Stimulated activated CD8-positive, alpha-beta memory T cell treated with anti-CD3 and anti-CD28 coated beads, Interleukin-15, amount 100 ng/mL, for 4 hours (primary cell): ENCODE data around the gene KLHL14.
"Not testable (repeated sequence)": the region's sequence is repeated elsewhere in the genome, so short reads cannot be mapped to it uniquely, and the experiment has no call there.

Experiments
- DNase-seq, 2 donors: peaks; one replicate each; pipeline ENCODE4 v3.0.0-alpha.2; 2020; ENCODE audit warnings: low read depth in 2 of 2

Gene KLHL14

GRCh38 chr18:32637659-32638058, 135.2 kb downstream of the KLHL14 start:
- not testable (repeated sequence) for DNase-seq

- DNase-seq: no peak
These were observed 135.6 kb downstream of the KLHL14 start for GRCh38 chr18:32637226-32637625.

DNA sequence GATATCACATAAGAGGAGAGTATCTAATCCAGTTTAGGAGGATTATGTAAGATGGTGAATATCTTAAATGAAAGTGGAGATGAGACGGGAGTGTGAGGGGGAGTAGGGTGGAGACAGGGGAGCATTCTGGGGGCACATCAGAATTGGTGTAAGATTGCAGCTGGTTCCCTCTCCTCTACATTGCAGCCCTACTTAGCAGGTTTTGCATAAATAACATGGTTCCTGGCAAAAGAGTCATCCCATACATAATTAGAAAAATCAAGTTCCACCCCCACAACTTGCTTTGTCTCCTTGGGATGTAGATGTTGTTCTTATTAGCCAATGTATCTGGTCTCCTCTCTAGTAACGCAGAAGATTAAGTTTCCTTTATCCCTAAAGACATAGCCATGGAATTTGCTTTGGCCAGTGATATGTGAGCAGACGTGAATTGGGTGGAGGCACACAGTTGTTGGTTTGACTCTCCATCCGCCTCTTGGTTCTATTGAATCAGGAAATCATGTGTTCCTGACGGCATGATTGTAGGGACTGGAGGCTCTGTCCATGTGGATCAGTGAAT, 137.9 kb downstream of the KLHL14 start:
- DNase-seq: no peak

DNA sequence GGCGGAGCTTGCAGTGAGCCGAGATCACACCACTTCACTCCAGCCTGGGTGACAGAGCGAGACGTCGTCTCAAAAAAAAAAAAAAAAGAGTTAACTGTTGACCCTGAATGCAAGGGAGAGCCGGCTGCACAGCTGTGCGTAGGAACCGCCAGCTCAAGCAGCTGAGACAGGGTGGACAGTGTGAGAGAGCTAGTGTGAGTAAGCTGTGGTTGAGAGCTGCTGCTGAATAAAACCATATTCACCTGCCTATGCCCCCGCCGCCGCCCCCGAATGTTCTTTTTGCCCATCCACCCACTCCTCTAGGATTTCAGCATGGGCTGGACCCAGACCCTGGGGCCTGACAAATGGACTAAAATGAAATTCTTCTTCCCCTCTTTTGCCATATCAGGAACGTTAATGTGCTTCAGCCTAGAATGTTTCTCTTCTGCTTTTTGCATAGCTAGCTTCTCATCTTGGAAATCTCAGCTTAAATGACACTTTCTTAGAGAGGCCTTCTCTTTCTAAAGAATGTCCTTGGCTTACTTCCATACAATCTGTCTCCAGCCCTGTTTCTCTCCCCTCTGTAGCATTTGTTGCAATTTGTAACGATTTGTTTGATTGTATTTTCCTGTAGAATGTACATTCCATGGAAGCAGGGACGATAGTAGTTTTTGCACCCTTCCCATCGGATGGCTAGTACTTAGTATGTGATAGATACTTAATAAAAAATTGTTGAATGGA, 142.7 kb downstream of the KLHL14 start:
- DNase-seq: no peak

DNA sequence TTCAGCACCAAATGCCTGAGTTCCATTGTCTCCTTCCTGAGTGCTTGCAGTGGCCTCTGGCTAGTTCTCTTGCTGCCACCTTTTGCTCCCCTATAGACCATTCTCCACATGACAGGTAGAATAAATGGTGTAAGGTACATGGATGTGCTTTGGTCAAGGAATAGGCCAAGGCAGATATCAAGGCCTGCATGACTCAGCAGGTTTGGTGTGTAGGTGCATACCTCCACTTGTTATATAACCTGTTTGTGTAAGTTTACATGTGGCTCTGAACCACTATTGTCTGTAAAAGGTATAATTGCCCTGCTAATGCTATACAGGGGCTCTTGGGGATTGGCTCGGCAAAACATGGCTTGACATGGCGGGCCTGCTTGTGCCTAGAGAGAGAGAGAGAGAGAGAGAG, 143.5 kb downstream of the KLHL14 start:
- no peak for DNase-seq

DNA sequence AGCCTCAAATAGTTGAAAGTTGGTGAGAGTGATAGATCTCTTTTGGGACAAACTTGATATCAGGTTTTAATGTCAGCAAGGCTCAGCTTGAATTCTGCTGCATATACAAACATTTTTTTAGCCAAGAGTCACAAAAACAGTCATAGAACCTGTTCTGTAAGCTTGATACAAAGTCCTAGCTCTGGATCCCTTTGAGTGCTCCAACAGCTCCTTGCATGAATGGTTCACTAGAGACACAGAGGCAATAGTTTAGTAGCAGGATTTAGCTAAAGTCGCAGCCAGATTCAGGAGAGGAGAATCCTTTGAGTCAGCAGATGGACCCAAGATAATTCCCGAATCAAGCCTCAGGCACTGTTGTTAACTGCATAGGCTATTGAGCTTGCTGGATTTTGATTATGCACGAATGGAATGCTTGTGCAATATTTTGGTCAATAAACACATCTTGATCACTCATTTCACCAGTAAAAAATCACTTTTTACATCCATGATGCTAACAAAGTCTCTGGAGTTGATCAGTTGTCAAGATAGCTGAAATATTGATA, 148.6 kb downstream of the KLHL14 start:
- DNase-seq: no peak

DNA sequence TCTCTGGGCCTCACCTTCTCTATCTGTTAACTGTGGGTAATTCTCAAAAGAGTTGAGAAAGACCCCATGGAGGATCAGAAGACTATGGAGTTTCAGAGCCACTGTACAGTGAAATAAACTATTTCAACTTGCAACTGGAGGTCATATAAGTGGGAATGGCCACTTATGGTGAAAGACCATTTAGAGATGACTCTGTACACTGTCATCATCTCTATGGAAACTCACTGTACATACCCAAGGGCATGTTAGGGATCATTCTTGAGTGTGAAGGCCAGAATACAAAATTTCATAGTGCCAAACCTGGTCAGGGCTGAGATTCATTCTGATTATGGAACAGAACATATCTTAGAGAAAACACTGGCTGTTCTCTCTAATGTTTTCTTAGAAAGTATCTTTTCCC, 149.3 kb downstream of the KLHL14 start:
- no peak for DNase-seq
